Hepatocyte (in vitro differentiated cells): ENCODE results near the gene IFNGR2.

Source experiments
- EZH2 ChIP-seq: fragments of 200-600 bp; sonication (generic); IDR thresholded peaks from 2 replicates; pipeline ENCODE4 v1.6.1; 2016; ENCODE audit warnings: antibody characterized with exemption, mild to moderate bottlenecking, borderline replicate concordance
- EZH2phosphoT487 ChIP-seq: fragments of 200-600 bp; sonication (generic); IDR thresholded peaks from one replicate; pipeline ENCODE4 v1.6.1; 2018; ENCODE audit warnings: antibody characterized with exemption, mild to moderate bottlenecking, low read depth, moderate library complexity; ENCODE audit not compliant: unreplicated experiment, severe bottlenecking
- TF ChIP-seq, protein P1 (sequence below): fragments of 200-600 bp; sonication (generic); IDR thresholded peaks from 2 replicates; pipeline ENCODE4 v1.5.1; 2016; ENCODE audit warnings: antibody characterized with exemption, mild to moderate bottlenecking; ENCODE audit not compliant: poor library complexity

DNA sequence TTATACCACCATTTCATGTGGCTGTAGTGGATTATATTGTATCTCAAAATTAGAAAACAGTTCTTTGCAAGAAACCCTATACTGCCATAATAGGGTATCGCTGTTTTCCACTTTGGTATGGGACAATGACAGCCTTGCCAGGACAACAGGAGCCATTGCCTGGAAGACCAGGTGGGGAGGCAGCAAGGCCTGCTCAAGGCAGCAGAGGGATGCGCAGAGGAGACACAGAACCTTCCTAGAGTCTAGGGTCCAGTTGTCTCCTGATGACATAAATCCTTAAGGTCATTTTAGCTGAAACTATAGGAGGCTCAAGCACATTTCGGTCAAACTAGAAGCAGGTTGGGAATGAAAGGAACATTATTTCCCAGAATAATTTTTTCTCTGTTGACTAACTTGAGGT, 27.6 kb downstream of the IFNGR2 start:
- TF ChIP-seq EZH2: no peak
- TF ChIP-seq, protein P1, sequence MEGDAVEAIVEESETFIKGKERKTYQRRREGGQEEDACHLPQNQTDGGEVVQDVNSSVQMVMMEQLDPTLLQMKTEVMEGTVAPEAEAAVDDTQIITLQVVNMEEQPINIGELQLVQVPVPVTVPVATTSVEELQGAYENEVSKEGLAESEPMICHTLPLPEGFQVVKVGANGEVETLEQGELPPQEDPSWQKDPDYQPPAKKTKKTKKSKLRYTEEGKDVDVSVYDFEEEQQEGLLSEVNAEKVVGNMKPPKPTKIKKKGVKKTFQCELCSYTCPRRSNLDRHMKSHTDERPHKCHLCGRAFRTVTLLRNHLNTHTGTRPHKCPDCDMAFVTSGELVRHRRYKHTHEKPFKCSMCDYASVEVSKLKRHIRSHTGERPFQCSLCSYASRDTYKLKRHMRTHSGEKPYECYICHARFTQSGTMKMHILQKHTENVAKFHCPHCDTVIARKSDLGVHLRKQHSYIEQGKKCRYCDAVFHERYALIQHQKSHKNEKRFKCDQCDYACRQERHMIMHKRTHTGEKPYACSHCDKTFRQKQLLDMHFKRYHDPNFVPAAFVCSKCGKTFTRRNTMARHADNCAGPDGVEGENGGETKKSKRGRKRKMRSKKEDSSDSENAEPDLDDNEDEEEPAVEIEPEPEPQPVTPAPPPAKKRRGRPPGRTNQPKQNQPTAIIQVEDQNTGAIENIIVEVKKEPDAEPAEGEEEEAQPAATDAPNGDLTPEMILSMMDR: no peak
- no peak for TF ChIP-seq EZH2phosphoT487
